ENCODE data around the gene INTS2.

GRCh38 chr17:61974115-61974514 is 46.3 kb upstream of the INTS2 start:
- TF ChIP-seq CTCF (IDR thresholded peaks at IDR 0.05) (no peak), POLR2A (IDR thresholded peaks at IDR 0.05) (no peak)

Data from adrenal gland (tissue), 5 donors.